HG02840 (cell line): ENCODE results near the gene GAPDHS.

Experiments
- ATAC-seq: cut with Tn5 transposase; IDR thresholded peaks from one replicate; pipeline ENCODE4 v1.9.1; 2021; ENCODE audit warnings: mild to moderate bottlenecking, moderate library complexity, moderate number of reproducible peaks; ENCODE audit not compliant: unreplicated experiment, low FRiP score

Gene GAPDHS

GRCh38 chr19:35533822-35534392, 651 bp downstream of the GAPDHS start:
- no peak for ATAC-seq

GRCh38 chr19:35534803-35535480, 1.7 kb downstream of the GAPDHS start:
- ATAC-seq = no peak

- ATAC-seq = no peak
These were observed 6.1 kb downstream of the GAPDHS start for GRCh38 chr19:35539314-35539713.

GRCh38 chr19:35539850-35540249, 6.6 kb downstream of the GAPDHS start:
- no peak for ATAC-seq

- no peak for ATAC-seq
These were observed 7.2 kb downstream of the GAPDHS start for GRCh38 chr19:35540356-35540927.

GRCh38 chr19:35542209-35542608, 9.0 kb downstream of the GAPDHS start:
- ATAC-seq = no peak

GRCh38 chr19:35543280-35544109, 10.2 kb downstream of the GAPDHS start:
- ATAC-seq = no peak

GRCh38 chr19:35544110-35544802, 11.0 kb downstream of the GAPDHS start:
- ATAC-seq = no peak

GRCh38 chr19:35545001-35545854, 12.0 kb downstream of the GAPDHS start, which contains the start of gene TMEM147:
TMEM147 (plus strand) TSS chr19:35545626; CDS start chr19:35545740, 114 bp downstream.
- ATAC-seq = peak; percentile 71

- ATAC-seq = peak; percentile 41
These were observed 12.7 kb downstream of the GAPDHS start for GRCh38 chr19:35545855-35546381.

- no peak for ATAC-seq
These were observed 13.3 kb downstream of the GAPDHS start for GRCh38 chr19:35546532-35546931.

GRCh38 chr19:35549174-35549788, 16.0 kb downstream of the GAPDHS start:
- no peak for ATAC-seq

GRCh38 chr19:35549879-35550523, 16.7 kb downstream of the GAPDHS start:
- no peak for ATAC-seq

GRCh38 chr19:35551091-35551810, 18.0 kb downstream of the GAPDHS start:
- no peak for ATAC-seq

GRCh38 chr19:35552534-35553384, 19.5 kb downstream of the GAPDHS start:
- ATAC-seq = no peak

GRCh38 chr19:35553385-35554000, 20.2 kb downstream of the GAPDHS start:
- no peak for ATAC-seq
